ENCODE results near the gene ASH1L. TPM values are rescaled to one million over a fixed set of nuclear protein-coding genes. Genes with fewer than 3 reads are reported as not detected.

The ASH1L gene
- total and polyA plus RNA-seq, 2 experiments from 2014 or later = 23.6 to 24.7 TPM

DNA sequence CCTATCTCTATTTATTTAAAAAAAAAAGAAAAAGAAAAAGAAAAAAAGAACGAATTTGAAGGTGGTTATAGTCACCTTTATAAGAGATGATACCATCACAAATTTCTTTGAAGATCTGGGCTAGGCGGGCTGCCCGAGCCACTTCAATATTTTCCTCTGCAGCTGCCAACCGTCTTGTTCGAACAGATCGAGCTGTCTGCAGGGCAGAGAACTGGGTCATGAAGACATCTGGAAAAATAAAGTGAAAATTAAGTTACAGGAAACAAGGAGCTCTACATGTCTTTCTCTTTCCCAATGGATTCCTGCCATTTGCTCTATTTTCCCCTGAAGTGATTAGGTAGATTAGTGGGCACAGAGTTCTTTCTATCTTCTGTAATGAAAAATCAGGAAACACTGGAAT, 210.0 kb downstream of the ASH1L start:
- Mint-ChIP-seq H3K36me3 (ENCODE audit: low read depth) (peaks cover 57% of the 10 kb centered on the region), H3K27ac (no peak overlapping the region), H3K27me3 (ENCODE audit: insufficient read depth, low read depth, poor library complexity) (no peaks in the 10 kb centered on the region), H3K4me1 (no peaks in the 10 kb centered on the region), H3K9me3 (no peaks in the 10 kb centered on the region), H3K4me3 (no peak overlapping the region)
- Histone ChIP-seq H2AFZ (no peak overlapping the region), H3K27me3 (ENCODE audit: insufficient read depth) (no peaks in the 10 kb centered on the region), H3K9me2 (ENCODE audit: insufficient read depth) (no peaks in the 10 kb centered on the region), H3K4me2 (no peak overlapping the region), H3F3A (replicated peaks; ENCODE audit: low read depth) (0 out of 2 replicates have a peak, but pooled peaks cover 6% of the 10 kb centered on the region), H4K20me1 (replicated peaks; ENCODE audit: insufficient read depth) (no peaks in the 10 kb centered on the region; the same call in 1 of the 2 replicates), H3K4me1 (ENCODE audit: insufficient read depth) (no peaks in the 10 kb centered on the region), H3K27ac (ENCODE audit: low read depth) (no peak overlapping the region), H3K36me3 (ENCODE audit: insufficient read depth) (peaks cover 46% of the 10 kb centered on the region), H3K4me3 (no peak overlapping the region), H3K79me2 (replicated peaks; ENCODE audit: insufficient read depth) (no peaks in the 10 kb centered on the region)
- ATAC-seq (no peak), DNase-seq (ENCODE audit: low spot score) (no peak)
- TF ChIP-seq POLR2AphosphoS5 (IDR thresholded peaks at IDR 0.05; ENCODE audit: low read depth) = no peak
- no peak for TF ChIP-seq EZH2 (IDR thresholded peaks at IDR 0.05; ENCODE audit: low read depth, unreplicated experiment)
- TF ChIP-seq, protein P1, sequence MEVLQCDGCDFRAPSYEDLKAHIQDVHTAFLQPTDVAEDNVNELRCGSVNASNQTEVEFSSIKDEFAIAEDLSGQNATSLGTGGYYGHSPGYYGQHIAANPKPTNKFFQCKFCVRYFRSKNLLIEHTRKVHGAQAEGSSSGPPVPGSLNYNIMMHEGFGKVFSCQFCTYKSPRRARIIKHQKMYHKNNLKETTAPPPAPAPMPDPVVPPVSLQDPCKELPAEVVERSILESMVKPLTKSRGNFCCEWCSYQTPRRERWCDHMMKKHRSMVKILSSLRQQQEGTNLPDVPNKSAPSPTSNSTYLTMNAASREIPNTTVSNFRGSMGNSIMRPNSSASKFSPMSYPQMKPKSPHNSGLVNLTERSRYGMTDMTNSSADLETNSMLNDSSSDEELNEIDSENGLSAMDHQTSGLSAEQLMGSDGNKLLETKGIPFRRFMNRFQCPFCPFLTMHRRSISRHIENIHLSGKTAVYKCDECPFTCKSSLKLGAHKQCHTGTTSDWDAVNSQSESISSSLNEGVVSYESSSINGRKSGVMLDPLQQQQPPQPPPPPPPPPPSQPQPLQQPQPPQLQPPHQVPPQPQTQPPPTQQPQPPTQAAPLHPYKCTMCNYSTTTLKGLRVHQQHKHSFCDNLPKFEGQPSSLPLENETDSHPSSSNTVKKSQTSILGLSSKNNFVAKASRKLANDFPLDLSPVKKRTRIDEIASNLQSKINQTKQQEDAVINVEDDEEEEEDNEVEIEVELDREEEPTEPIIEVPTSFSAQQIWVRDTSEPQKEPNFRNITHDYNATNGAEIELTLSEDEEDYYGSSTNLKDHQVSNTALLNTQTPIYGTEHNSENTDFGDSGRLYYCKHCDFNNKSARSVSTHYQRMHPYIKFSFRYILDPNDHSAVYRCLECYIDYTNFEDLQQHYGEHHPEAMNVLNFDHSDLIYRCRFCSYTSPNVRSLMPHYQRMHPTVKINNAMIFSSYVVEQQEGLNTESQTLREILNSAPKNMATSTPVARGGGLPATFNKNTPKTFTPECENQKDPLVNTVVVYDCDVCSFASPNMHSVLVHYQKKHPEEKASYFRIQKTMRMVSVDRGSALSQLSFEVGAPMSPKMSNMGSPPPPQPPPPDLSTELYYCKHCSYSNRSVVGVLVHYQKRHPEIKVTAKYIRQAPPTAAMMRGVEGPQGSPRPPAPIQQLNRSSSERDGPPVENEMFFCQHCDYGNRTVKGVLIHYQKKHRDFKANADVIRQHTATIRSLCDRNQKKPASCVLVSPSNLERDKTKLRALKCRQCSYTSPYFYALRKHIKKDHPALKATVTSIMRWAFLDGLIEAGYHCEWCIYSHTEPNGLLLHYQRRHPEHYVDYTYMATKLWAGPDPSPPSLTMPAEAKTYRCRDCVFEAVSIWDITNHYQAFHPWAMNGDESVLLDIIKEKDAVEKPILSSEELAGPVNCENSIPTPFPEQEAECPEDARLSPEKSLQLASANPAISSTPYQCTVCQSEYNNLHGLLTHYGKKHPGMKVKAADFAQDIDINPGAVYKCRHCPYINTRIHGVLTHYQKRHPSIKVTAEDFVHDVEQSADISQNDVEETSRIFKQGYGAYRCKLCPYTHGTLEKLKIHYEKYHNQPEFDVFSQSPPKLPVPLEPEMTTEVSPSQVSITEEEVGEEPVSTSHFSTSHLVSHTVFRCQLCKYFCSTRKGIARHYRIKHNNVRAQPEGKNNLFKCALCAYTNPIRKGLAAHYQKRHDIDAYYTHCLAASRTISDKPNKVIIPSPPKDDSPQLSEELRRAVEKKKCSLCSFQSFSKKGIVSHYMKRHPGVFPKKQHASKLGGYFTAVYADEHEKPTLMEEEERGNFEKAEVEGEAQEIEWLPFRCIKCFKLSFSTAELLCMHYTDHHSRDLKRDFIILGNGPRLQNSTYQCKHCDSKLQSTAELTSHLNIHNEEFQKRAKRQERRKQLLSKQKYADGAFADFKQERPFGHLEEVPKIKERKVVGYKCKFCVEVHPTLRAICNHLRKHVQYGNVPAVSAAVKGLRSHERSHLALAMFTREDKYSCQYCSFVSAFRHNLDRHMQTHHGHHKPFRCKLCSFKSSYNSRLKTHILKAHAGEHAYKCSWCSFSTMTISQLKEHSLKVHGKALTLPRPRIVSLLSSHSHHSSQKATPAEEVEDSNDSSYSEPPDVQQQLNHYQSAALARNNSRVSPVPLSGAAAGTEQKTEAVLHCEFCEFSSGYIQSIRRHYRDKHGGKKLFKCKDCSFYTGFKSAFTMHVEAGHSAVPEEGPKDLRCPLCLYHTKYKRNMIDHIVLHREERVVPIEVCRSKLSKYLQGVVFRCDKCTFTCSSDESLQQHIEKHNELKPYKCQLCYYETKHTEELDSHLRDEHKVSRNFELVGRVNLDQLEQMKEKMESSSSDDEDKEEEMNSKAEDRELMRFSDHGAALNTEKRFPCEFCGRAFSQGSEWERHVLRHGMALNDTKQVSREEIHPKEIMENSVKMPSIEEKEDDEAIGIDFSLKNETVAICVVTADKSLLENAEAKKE (CRISPR knock-in tag; IDR thresholded peaks at IDR 0.05) = no peak
- no peak for TF ChIP-seq EZH2phosphoT487 (IDR thresholded peaks at IDR 0.05; ENCODE audit: unreplicated experiment)
- no peak for TF ChIP-seq STAT1 (IDR thresholded peaks at IDR 0.05; ENCODE audit: unreplicated experiment)
- no peak for TF ChIP-seq CREB1 (CRISPR knock-in tag; IDR thresholded peaks at IDR 0.05; ENCODE audit: low read depth)
- no peak for TF ChIP-seq ZNF331 (CRISPR knock-in tag; IDR thresholded peaks at IDR 0.05; ENCODE audit: low read depth)
- TF ChIP-seq, protein P2, sequence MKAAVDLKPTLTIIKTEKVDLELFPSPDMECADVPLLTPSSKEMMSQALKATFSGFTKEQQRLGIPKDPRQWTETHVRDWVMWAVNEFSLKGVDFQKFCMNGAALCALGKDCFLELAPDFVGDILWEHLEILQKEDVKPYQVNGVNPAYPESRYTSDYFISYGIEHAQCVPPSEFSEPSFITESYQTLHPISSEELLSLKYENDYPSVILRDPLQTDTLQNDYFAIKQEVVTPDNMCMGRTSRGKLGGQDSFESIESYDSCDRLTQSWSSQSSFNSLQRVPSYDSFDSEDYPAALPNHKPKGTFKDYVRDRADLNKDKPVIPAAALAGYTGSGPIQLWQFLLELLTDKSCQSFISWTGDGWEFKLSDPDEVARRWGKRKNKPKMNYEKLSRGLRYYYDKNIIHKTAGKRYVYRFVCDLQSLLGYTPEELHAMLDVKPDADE (IDR thresholded peaks at IDR 0.05) = no peak
- TF ChIP-seq, protein P3, sequence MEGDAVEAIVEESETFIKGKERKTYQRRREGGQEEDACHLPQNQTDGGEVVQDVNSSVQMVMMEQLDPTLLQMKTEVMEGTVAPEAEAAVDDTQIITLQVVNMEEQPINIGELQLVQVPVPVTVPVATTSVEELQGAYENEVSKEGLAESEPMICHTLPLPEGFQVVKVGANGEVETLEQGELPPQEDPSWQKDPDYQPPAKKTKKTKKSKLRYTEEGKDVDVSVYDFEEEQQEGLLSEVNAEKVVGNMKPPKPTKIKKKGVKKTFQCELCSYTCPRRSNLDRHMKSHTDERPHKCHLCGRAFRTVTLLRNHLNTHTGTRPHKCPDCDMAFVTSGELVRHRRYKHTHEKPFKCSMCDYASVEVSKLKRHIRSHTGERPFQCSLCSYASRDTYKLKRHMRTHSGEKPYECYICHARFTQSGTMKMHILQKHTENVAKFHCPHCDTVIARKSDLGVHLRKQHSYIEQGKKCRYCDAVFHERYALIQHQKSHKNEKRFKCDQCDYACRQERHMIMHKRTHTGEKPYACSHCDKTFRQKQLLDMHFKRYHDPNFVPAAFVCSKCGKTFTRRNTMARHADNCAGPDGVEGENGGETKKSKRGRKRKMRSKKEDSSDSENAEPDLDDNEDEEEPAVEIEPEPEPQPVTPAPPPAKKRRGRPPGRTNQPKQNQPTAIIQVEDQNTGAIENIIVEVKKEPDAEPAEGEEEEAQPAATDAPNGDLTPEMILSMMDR (conservative IDR thresholded peaks at IDR 0.05; ENCODE audit: low read depth in 2 of 2) = no peak
- TF ChIP-seq ZNF114 (CRISPR knock-in tag; IDR thresholded peaks at IDR 0.05) = no peak
- TF ChIP-seq NANOG (IDR thresholded peaks at IDR 0.05; ENCODE audit: borderline replicate concordance) = no peak
- no peak for TF ChIP-seq JUNB (IDR thresholded peaks at IDR 0.05; ENCODE audit: unreplicated experiment)
- TF ChIP-seq, protein P4, sequence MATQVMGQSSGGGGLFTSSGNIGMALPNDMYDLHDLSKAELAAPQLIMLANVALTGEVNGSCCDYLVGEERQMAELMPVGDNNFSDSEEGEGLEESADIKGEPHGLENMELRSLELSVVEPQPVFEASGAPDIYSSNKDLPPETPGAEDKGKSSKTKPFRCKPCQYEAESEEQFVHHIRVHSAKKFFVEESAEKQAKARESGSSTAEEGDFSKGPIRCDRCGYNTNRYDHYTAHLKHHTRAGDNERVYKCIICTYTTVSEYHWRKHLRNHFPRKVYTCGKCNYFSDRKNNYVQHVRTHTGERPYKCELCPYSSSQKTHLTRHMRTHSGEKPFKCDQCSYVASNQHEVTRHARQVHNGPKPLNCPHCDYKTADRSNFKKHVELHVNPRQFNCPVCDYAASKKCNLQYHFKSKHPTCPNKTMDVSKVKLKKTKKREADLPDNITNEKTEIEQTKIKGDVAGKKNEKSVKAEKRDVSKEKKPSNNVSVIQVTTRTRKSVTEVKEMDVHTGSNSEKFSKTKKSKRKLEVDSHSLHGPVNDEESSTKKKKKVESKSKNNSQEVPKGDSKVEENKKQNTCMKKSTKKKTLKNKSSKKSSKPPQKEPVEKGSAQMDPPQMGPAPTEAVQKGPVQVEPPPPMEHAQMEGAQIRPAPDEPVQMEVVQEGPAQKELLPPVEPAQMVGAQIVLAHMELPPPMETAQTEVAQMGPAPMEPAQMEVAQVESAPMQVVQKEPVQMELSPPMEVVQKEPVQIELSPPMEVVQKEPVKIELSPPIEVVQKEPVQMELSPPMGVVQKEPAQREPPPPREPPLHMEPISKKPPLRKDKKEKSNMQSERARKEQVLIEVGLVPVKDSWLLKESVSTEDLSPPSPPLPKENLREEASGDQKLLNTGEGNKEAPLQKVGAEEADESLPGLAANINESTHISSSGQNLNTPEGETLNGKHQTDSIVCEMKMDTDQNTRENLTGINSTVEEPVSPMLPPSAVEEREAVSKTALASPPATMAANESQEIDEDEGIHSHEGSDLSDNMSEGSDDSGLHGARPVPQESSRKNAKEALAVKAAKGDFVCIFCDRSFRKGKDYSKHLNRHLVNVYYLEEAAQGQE (IDR thresholded peaks at IDR 0.05; ENCODE audit: unreplicated experiment) = no peak

Data from GM23338 (cell line).